Measurements from ENCODE around the gene RAP1GAP.

Gene RAP1GAP

GRCh38 chr1:21666576-21667320 lies 2.4 kb downstream of the RAP1GAP start:
- H3K4me3 ChIP-seq (replicated peaks; ENCODE audit: low read depth, low read length), result no peak overlapping the region
- TF ChIP-seq, protein P1, sequence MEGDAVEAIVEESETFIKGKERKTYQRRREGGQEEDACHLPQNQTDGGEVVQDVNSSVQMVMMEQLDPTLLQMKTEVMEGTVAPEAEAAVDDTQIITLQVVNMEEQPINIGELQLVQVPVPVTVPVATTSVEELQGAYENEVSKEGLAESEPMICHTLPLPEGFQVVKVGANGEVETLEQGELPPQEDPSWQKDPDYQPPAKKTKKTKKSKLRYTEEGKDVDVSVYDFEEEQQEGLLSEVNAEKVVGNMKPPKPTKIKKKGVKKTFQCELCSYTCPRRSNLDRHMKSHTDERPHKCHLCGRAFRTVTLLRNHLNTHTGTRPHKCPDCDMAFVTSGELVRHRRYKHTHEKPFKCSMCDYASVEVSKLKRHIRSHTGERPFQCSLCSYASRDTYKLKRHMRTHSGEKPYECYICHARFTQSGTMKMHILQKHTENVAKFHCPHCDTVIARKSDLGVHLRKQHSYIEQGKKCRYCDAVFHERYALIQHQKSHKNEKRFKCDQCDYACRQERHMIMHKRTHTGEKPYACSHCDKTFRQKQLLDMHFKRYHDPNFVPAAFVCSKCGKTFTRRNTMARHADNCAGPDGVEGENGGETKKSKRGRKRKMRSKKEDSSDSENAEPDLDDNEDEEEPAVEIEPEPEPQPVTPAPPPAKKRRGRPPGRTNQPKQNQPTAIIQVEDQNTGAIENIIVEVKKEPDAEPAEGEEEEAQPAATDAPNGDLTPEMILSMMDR (IDR thresholded peaks at IDR 0.05; ENCODE audit: low read depth, low read length, missing control alignments), result no peak
- DNase-seq (ENCODE audit: extremely low read depth, low read depth), result no peak

GRCh38 chr1:21665711-21666575 lies 3.2 kb downstream of the RAP1GAP start:
- H3K4me3 ChIP-seq (replicated peaks; ENCODE audit: low read depth, low read length), result no peak overlapping the region
- TF ChIP-seq, protein P1 (IDR thresholded peaks at IDR 0.05; ENCODE audit: low read depth, low read length, missing control alignments), result no peak
- no peak for DNase-seq (ENCODE audit: extremely low read depth, low read depth)

- no peak overlapping the region for H3K4me3 ChIP-seq (replicated peaks; ENCODE audit: low read depth, low read length)
- no peak for DNase-seq (ENCODE audit: extremely low read depth, low read depth)
- TF ChIP-seq, protein P1 (IDR thresholded peaks at IDR 0.05; ENCODE audit: low read depth, low read length, missing control alignments), result no peak
These were observed 4.2 kb downstream of the RAP1GAP start for GRCh38 chr1:21664806-21665588.

DNA sequence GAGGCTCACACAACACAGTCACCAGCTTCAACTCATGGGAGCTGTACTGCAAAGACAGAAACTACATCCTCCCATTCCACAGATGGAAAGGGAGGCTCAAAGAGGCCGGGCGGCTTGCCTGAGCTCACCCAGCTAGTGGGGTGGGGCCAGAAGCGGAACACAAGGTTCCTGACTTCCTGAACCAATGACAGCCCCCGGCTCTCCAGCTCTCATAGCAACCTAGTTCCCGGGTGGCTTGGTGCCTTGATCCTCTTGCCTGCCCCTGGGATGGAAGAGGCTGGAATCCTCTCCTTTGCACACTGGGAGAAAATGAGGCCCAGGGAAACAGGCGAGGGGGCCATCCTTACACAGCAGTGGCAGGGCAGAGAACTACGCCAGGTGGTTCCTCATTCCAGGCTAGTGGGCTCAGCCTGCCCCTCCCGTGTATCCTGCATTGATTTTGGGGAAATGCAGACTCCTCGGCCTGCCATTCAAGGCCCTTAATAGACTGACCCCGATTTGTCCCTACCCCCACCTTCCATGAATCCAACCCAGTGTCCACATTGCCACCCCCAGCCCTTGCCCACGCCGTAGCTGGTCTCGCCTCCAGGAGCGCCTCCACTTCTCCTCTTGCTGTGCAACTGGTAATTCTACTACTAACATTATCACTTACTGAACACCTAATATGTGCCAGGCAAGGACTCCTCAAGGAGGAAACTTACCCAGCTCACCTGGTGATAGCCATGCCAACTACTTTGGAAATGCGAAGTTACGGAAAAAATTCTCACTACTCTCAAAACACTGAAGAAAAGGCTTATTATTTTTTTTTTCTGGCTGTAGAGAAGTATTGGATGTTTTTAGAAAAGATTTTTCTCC lies 5.0 kb downstream of the RAP1GAP start:
- DNase-seq (ENCODE audit: extremely low read depth, low read depth), result no peak
- TF ChIP-seq, protein P1 (IDR thresholded peaks at IDR 0.05; ENCODE audit: low read depth, low read length, missing control alignments), result no peak
- H3K4me3 ChIP-seq (replicated peaks; ENCODE audit: low read depth, low read length), result no peak overlapping the region

DNA sequence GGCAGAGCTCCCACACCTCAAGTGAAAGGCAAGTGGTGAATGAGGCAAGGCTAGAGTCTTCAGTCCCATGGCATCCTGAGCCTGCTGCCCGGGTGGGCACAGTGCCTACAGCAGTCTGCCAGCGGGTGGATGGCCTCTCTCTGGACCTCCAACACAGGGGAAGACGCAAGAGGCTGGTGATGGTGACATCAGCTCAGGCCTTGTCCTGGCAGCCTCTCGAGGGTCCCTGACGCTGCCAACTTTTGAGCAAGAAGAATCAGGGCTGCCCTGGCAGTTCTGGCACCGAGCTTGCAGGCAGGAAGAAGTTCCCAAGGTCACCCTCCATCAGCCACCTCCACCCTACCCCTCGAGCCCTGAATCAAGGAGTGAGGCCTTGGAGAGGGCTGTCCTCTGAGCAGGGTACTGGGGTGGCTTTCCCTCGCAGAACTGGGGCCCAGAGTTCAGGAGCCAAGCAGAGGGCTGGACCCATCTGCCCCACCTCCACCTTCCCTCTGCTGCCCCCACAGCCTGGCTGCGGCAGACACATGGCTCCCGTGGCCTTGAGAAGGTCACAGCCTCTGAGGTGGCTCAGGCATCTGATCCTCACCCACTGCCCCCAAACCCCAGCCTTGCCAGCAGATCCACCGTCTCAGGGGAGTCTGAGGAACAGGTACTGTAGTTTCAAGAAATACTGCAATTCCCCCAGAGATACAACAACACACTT lies 5.8 kb downstream of the RAP1GAP start:
- DNase-seq (ENCODE audit: extremely low read depth, low read depth), result no peak
- no peak overlapping the region for H3K4me3 ChIP-seq (replicated peaks; ENCODE audit: low read depth, low read length)
- TF ChIP-seq, protein P1 (IDR thresholded peaks at IDR 0.05; ENCODE audit: low read depth, low read length, missing control alignments), result no peak

All from HFF-Myc (cell line).